Sigmoid colon (tissue), 7 donors: ENCODE data around the gene HIVEP2. TPM values are rescaled to one million over a fixed set of nuclear protein-coding genes. Genes with fewer than 3 reads are reported as not detected.

Experiments used
- DNase-seq: peaks from one replicate; pipeline ENCODE4 v3.0.0-alpha.2; 2019
- H3K27ac ChIP-seq, 4 donors: fragments of 200-600 bp; sonication (generic); one replicate each; pipeline ENCODE4 v1.5.1; 2016 to 2019; ENCODE audit warnings: mild to moderate bottlenecking in 1 of 4
- H3K27me3 ChIP-seq, 3 donors: fragments of 200-600 bp; sonication (generic); one replicate each; pipeline ENCODE4 v1.5.1; 2019; ENCODE audit warnings: mild to moderate bottlenecking in 1 of 3
- H3K36me3 ChIP-seq, 4 donors: fragments of 200-600 bp; sonication (generic); one replicate each; pipeline ENCODE4 v1.5.1; 2016 to 2019
- H3K4me1 ChIP-seq, 4 donors: fragments of 200-600 bp; sonication (generic); one replicate each; pipeline ENCODE4 v1.5.1; 2017 to 2019
- H3K4me3 ChIP-seq, 4 donors: fragments of 200-600 bp; sonication (generic); one replicate each; pipeline ENCODE4 v1.5.1; 2017 to 2019; ENCODE audit warnings: mild to moderate bottlenecking in 2 of 4, moderate library complexity in 1 of 4
- H3K9me3 ChIP-seq, 4 donors: fragments of 200-600 bp in 3 of 4; sonication (generic) in 3 of 4; one replicate each; pipeline versions ENCODE4 v1.5.1 to v1.6.1; 2013 to 2019
- CTCF ChIP-seq, 4 experiments: fragments of 450-650 bp in 3 of 4; fragments of 200-600 bp in 1 of 4; IDR thresholded peaks; one replicate each; pipeline ENCODE4 v1.5.1; 2016 to 2019; ENCODE audit warnings: antibody characterized with exemption in 4 of 4, mild to moderate bottlenecking in 3 of 4, moderate library complexity in 2 of 4
- EP300 ChIP-seq, 4 donors: sonication (generic); formaldehyde crosslinking; IDR thresholded peaks; one replicate each; pipeline ENCODE4 v1.6.1; 2017; ENCODE audit warnings: antibody characterized with exemption in 4 of 4
- POLR2A ChIP-seq, 2 donors: fragments of 450-650 bp; IDR thresholded peaks; one replicate each; pipeline ENCODE4 v1.6.1; 2016; ENCODE audit warnings: antibody characterized with exemption in 2 of 2, mild to moderate bottlenecking in 2 of 2, moderate library complexity in 2 of 2
- POLR2AphosphoS5 ChIP-seq, 4 donors: sonication (generic); formaldehyde crosslinking; IDR thresholded peaks; one replicate each; pipeline ENCODE4 v1.6.1; 2017; ENCODE audit warnings: antibody characterized with exemption in 4 of 4
- WGBS, 2 donors: extraction: QIAGEN DNeasy Blood & Tissue Kit; methylation state at CpG; one replicate each; pipeline ENCODE4 v1.1.7; 2013; 5-methylcytosine and 5-hydroxymethylcytosine counted together
- intact Hi-C: fragments of 100-400 bp; cut with DNase I; formaldehyde crosslinking; loops from one replicate; pipeline ENCODE4 v1.15.1; 2023
- polyA plus RNA-seq, 3 donors: library from polyadenylated mRNA; stranded (reverse); fragments of 200-250 nt; gene quantifications; one replicate each; pipeline ENCODE4 v1.2.3, GENCODE V29; 2013
- total RNA-seq, 4 donors: library from RNA; depleted of rRNA; stranded (reverse); fragments of >200 nt; gene quantifications; one replicate each; pipeline ENCODE4 v1.1.0, GENCODE V29; 2016
- donor health status: healthy with polysubstance abuse.
- donor health status: Bipolar disorder and iron deficiency.
- donor health status: healthy.

The HIVEP2 gene
- total and polyA plus RNA-seq, 7 donors = 1.8 to 21.7 (median 11.5) TPM

- H3K27ac ChIP-seq = no peak overlapping the region
- peaks cover 0 to 39% (median 28%) of the 10 kb centered on the region in 4 donors for H3K4me1 ChIP-seq
- 84 to 85% methylated on average over 3 of the region's 3 CpGs for WGBS, 2 donors
Observed at GRCh38 chr6:142887517-142887916, 57.5 kb downstream of the HIVEP2 start.

GRCh38 chr6:142886431-142887170 lies 58.4 kb downstream of the HIVEP2 start:
- Histone ChIP-seq H3K36me3 (no peaks in the 10 kb centered on the region), H3K4me3 (no peak overlapping the region), H3K27ac (peak overlapping the region in 2 of 4 donors; percentile 54 to 66), H3K4me1 (peaks cover 0 to 39% (median 28%) of the 10 kb centered on the region in 4 donors), H3K27me3 (no peaks in the 10 kb centered on the region), H3K9me3 (no peaks in the 10 kb centered on the region)
- no peak for TF ChIP-seq POLR2AphosphoS5 (IDR thresholded peaks at IDR 0.05)
- peak in 1 of 4 experiments; percentile 25 for TF ChIP-seq CTCF (IDR thresholded peaks at IDR 0.05)
- intact Hi-C loops = loop anchor here (5.0 kb wide), 2 partner anchors 41 to 61 kb away; partner anchors contain the start of gene HIVEP2
- WGBS, 2 donors = 31 to 41% methylated on average over 4 of the region's 4 CpGs
- DNase-seq = no peak

More at GRCh38 chr6:142887517-142887916, 57.5 kb downstream of the HIVEP2 start:
- Histone ChIP-seq H3K4me3 (no peak overlapping the region), H3K9me3 (no peaks in the 10 kb centered on the region), H3K27me3 (no peaks in the 10 kb centered on the region), H3K36me3 (no peaks in the 10 kb centered on the region)
- no peak for DNase-seq
- no peak for TF ChIP-seq EP300 (IDR thresholded peaks at IDR 0.05)
- no peak for TF ChIP-seq POLR2AphosphoS5 (IDR thresholded peaks at IDR 0.05)
- no peak for TF ChIP-seq POLR2A (IDR thresholded peaks at IDR 0.05)
- TF ChIP-seq CTCF (IDR thresholded peaks at IDR 0.05) = no peak
- intact Hi-C loops = loop anchor here (5.0 kb wide), 2 partner anchors 40 to 60 kb away; partner anchors contain the start of gene HIVEP2

- no peak for TF ChIP-seq CTCF (IDR thresholded peaks at IDR 0.05)
- TF ChIP-seq POLR2A (IDR thresholded peaks at IDR 0.05) = no peak
- peak in 2 of 4 donors; percentile 59 to 73 for TF ChIP-seq POLR2AphosphoS5 (IDR thresholded peaks at IDR 0.05)
- TF ChIP-seq EP300 (IDR thresholded peaks at IDR 0.05) = peak in 3 of 4 donors; percentile 44 to 81 (median 60)
- H3K4me1 ChIP-seq = peaks cover 0 to 39% (median 28%) of the 10 kb centered on the region in 4 donors
- no peak for DNase-seq
- H3K36me3 ChIP-seq = no peaks in the 10 kb centered on the region
- no peaks in the 10 kb centered on the region for H3K9me3 ChIP-seq
- no peaks in the 10 kb centered on the region for H3K27me3 ChIP-seq
- H3K4me3 ChIP-seq = peak overlapping the region; percentile 16 to 43 (median 35)
- 16 to 21% methylated on average over 10 of the region's 10 CpGs for WGBS, 2 donors
- peak overlapping the region in 3 of 4 donors; percentile 54 to 66 (median 55) for H3K27ac ChIP-seq
- intact Hi-C loops = loop anchor here (5.0 kb wide), 2 partner anchors 42 to 62 kb away; partner anchors contain the start of gene HIVEP2
Observed at GRCh38 chr6:142885182-142885867, 59.7 kb downstream of the HIVEP2 start.

GRCh38 chr6:142884214-142885035 lies 60.6 kb downstream of the HIVEP2 start:
- Histone ChIP-seq H3K27ac (peak overlapping the region in 3 of 4 donors; percentile 54 to 66 (median 55)), H3K27me3 (no peaks in the 10 kb centered on the region), H3K36me3 (no peaks in the 10 kb centered on the region), H3K4me1 (peaks cover 0 to 39% (median 28%) of the 10 kb centered on the region in 4 donors), H3K9me3 (no peaks in the 10 kb centered on the region), H3K4me3 (peak overlapping the region in 2 of 4 donors; percentile 41 to 43)
- WGBS, 2 donors = 52 to 53% methylated on average over 8 of the region's 8 CpGs
- intact Hi-C loops = loop anchor here (5.0 kb wide), 2 partner anchors 43 to 63 kb away; partner anchors contain the start of gene HIVEP2
- TF ChIP-seq CTCF (IDR thresholded peaks at IDR 0.05) = no peak
- TF ChIP-seq POLR2AphosphoS5 (IDR thresholded peaks at IDR 0.05) = no peak
- TF ChIP-seq EP300 (IDR thresholded peaks at IDR 0.05) = no peak
- TF ChIP-seq POLR2A (IDR thresholded peaks at IDR 0.05) = no peak
- no peak for DNase-seq
